HUES64 (cell line): ENCODE measurements around the gene CNMD.
"Not testable (repeated sequence)": the region's sequence is repeated elsewhere in the genome, so short reads cannot be mapped to it uniquely, and the experiment has no call there.

Experiments
- H3K27ac ChIP-seq: 2 replicates; pipeline ENCODE4 v1.7.0; 2013; ENCODE audit warnings: low read depth, low read length, inconsistent platforms
- H3K27me3 ChIP-seq: 2 replicates; pipeline ENCODE4 v1.6.1; 2013; ENCODE audit warnings: mild to moderate bottlenecking, low read length; ENCODE audit not compliant: insufficient read depth
- H3K36me3 ChIP-seq: 2 replicates; pipeline ENCODE4 v1.6.1; 2013; ENCODE audit warnings: mild to moderate bottlenecking, low read length; ENCODE audit not compliant: insufficient read depth
- H3K4me1 ChIP-seq: 2 replicates; pipeline ENCODE4 v1.6.1; 2013; ENCODE audit warnings: mild to moderate bottlenecking, low read length, moderate library complexity; ENCODE audit not compliant: insufficient read depth
- H3K4me3 ChIP-seq: 2 replicates; pipeline ENCODE4 v1.5.1; 2013; ENCODE audit warnings: mild to moderate bottlenecking, low read length, moderate library complexity
- H3K9ac ChIP-seq: 2 replicates; pipeline ENCODE4 v1.6.1; 2013; ENCODE audit warnings: mild to moderate bottlenecking, low read depth, low read length
- H3K9me3 ChIP-seq: 2 replicates; pipeline ENCODE4 v1.6.1; 2013; ENCODE audit warnings: low read depth, low read length; ENCODE audit not compliant: insufficient read depth
- WGBS: fragments of 150-250, 120-280 bp; methylation state at CpG from one replicate; pipeline ENCODE4 v1.1.7; 2013; ENCODE audit warnings: missing lambda C conversion rate; 5-methylcytosine and 5-hydroxymethylcytosine counted together

The CNMD gene

DNA sequence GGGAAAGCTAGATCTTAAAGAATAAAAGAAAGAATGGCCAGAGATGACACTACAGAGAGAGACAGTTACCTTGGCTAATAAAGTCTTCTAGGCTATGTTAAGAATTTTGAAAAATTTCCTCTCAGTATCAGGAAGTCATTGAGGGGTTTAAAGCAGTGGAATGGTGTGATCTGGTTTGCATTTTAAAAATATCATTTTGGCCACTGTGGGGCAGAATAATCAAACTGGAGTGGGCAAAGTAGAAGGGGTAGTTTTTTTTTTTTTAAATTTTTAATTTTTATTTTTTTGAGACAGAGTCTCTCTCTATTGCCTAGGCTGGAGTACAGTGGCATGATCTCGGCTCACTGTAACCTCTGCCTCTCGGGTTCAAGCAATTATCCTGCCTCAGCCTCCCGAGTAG lies 4.4 kb upstream of the CNMD start:
- H3K36me3 ChIP-seq, result no peaks in the 10 kb centered on the region
- H3K4me3 ChIP-seq, result no peak overlapping the region
- 0 out of 2 replicates have a peak, but pooled peaks cover 2% of the 10 kb centered on the region for H3K9me3 ChIP-seq
- H3K27ac ChIP-seq, result no peak overlapping the region
- peaks cover 7% of the 10 kb centered on the region; the same call in 1 of the 2 replicates for H3K4me1 ChIP-seq
- 96% methylated on average over 3 of the region's 3 CpGs for WGBS
- H3K9ac ChIP-seq, result no peak overlapping the region
- peaks cover 14% of the 10 kb centered on the region for H3K27me3 ChIP-seq

DNA sequence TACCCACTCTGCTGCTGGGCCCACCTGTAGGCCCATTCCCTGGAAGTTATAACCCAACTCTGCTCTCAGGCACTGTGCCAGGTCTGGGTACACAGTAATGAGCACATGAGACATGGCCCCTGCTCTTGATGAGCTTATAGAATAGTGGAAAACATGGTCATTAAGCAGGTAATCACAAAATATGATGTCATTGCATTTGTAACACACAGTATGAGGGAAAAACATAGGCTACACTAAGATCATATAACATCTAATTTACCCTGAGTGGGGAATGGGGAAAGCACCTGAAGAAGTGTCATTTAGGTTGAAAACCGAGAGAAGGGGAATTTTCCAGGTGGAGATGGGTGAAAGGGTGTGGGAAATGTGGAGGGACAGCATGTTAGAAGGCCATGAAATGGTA lies 3.9 kb upstream of the CNMD start:
- no peak overlapping the region for H3K27ac ChIP-seq
- 86% methylated on average over 1 of the region's 1 CpG for WGBS

DNA sequence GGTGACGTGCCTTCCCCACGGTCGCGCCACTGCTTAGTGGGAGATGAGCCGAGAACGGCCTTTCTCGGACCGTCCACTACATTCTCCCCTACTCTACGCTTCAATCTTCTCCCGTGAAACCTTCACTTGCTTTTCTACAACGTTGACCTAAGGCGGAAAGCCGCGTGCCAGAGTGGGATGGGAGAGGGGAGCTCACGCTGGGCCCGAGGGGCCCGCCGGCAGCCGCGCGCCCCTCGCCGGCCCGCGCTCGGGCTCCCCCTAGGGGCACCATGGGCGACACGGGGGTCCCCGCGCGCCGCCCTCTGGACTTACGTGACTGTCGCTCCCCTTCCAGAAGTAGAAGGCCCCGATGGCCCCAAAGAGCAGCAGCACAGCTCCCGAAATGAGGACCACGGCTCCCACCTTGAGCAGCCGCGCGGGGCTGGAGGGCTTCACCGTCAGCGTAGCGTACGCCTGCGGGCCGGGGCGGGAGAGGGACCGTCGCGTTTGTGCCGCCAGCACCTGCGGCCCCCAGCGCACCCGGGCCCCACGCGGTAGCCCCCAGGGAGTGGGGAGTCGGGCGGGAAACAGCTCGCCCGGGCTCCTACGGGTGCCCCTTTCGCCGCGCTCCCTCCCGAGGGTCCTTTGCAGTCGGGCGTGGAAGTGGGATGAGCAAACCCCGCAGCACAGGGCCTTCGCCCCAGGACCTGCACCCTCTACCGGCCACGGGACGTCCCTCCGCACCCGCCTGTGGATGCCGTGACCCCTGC lies 727 bp downstream of the CNMD start:
- peak overlapping the region; percentile 77 for H3K9ac ChIP-seq
- H3K27me3 ChIP-seq, result peaks cover 20% of the 10 kb centered on the region
- H3K36me3 ChIP-seq, result peaks cover 2% of the 10 kb centered on the region; the same call in 1 of the 2 replicates
- peak overlapping the region; percentile 70 for H3K4me3 ChIP-seq
- peak overlapping the region; percentile 87 for H3K27ac ChIP-seq
- peaks cover 40% of the 10 kb centered on the region for H3K4me1 ChIP-seq
- 0 out of 2 replicates have a peak, but pooled peaks cover 2% of the 10 kb centered on the region for H3K9me3 ChIP-seq
- 3% methylated on average over 75 of the region's 75 CpGs for WGBS

More for the DNA sequence above, 3.9 kb upstream of the CNMD start:
- H3K4me1 ChIP-seq, result peaks cover 8% of the 10 kb centered on the region
- 0 out of 2 replicates have a peak, but pooled peaks cover 2% of the 10 kb centered on the region for H3K9me3 ChIP-seq
- H3K27me3 ChIP-seq, result peaks cover 17% of the 10 kb centered on the region
- H3K4me3 ChIP-seq, result no peak overlapping the region
- no peak overlapping the region for H3K9ac ChIP-seq
- H3K36me3 ChIP-seq, result no peaks in the 10 kb centered on the region

DNA sequence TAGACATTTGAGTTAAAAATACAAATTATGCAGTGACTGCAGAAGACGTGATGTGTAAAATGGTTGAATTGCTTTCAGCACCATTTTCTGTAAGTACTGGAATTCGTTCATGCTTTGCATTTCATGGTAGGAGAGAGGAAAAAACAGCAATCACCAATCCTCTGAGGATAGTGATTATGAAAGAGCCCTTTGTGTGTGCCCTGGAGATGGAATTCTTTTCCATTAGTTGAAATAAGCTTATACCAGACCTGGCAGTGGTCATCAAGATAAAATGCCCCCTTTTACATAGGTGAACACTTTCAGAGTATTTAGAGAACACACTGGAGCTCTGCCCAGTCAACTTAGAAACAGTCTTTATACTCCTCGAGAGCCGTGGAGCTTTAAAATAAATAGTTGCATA lies 1.7 kb downstream of the CNMD start:
- H3K36me3 ChIP-seq, result peaks cover 11% of the 10 kb centered on the region
- WGBS, result 10% methylated on average over 2 of the region's 4 CpGs
- peaks cover 20% of the 10 kb centered on the region for H3K27me3 ChIP-seq
- peak overlapping the region; percentile 70 for H3K4me3 ChIP-seq
- H3K27ac ChIP-seq, result peak overlapping the region; percentile 87; the same call in 1 of the 2 replicates
- H3K9ac ChIP-seq, result peak overlapping the region; percentile 77
- H3K4me1 ChIP-seq, result peaks cover 40% of the 10 kb centered on the region
- H3K9me3 ChIP-seq, result no peaks in the 10 kb centered on the region

DNA sequence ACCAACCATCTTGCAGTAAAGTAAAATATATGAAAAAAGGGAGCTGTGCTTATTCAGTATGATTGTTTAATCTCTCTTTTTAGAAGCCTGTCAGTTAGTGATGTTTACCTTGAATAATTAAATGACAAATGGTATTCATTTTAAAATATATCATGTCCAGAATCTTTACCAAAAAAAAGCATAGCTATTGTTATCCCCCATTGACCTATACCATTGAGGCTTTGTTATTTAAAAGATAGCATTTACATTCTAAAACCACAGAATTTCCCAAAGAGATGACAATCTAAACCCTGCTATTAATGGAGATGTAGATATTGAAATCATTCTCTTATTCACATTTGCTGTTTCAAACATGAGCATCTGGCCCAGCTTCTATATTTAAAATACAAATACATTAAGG lies 2.2 kb downstream of the CNMD start:
- Histone ChIP-seq H3K36me3 (peaks cover 16% of the 10 kb centered on the region), H3K4me3 (peak overlapping the region; percentile 70), H3K27ac (peak overlapping the region; percentile 87; the same call in 1 of the 2 replicates), H3K4me1 (peaks cover 40% of the 10 kb centered on the region), H3K9ac (0 out of 2 replicates have a peak overlapping the region, but pooled peaks have one; percentile 77), H3K9me3 (no peaks in the 10 kb centered on the region), H3K27me3 (peaks cover 20% of the 10 kb centered on the region)

DNA sequence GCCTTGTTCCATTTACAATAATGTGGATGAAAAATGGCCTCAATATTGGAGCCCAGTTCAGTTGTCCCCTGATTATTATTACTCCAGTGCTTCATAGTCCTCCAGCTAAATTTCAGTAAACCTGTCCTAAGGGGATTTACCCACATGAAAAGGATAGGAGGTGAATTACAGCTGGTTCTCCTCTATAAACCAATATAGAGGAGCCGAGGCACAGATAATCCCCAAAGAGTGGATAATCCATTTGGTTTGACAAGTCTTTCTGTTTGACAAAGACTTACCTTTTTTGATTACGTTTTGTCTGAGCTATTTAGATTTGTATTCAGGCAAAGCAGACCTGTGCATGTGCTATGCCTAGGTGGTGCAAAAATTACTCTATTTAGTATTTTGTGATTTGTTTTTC lies 2.7 kb downstream of the CNMD start:
- Histone ChIP-seq H3K9me3 (no peaks in the 10 kb centered on the region), H3K4me3 (peak overlapping the region; percentile 70; the same call in 1 of the 2 replicates), H3K9ac (no peak overlapping the region), H3K27ac (peak overlapping the region; percentile 87; the same call in 1 of the 2 replicates), H3K27me3 (peaks cover 20% of the 10 kb centered on the region), H3K4me1 (peaks cover 40% of the 10 kb centered on the region), H3K36me3 (peaks cover 22% of the 10 kb centered on the region)
- 67% methylated on average over 2 of the region's 2 CpGs for WGBS

DNA sequence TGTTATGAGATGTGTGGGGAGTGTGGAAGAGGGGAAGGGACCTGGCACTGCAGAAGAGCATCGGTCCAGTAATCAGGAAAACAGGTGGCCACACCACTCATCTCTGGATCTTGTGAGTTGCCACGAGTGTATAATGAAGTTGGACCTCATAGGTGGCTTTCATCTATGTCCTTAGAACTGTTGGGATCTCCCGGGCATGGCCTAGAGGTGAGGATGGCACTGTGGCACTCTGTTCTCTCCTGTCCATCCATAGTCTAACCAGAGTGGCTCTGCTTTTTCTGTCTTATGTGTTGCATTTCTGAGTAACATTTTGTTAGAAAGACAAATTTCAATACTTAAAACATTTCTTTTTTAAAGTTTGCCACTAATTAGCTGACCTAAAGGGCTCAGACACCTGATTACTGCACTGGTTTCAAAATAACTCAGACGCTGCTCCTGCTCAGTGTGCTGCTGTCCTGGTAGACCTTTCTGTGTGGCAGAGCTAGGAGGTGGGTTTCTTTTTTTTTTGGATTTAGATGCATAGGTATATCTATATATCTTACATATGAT lies 5.5 kb downstream of the CNMD start:
- H3K4me1 ChIP-seq, result peaks cover 34% of the 10 kb centered on the region
- H3K9me3 ChIP-seq, result no peaks in the 10 kb centered on the region
- H3K27me3 ChIP-seq, result peaks cover 7% of the 10 kb centered on the region; the same call in 1 of the 2 replicates
- no peak overlapping the region for H3K27ac ChIP-seq
- H3K4me3 ChIP-seq, result no peak overlapping the region
- 94% methylated on average over 4 of the region's 4 CpGs for WGBS
- no peak overlapping the region for H3K9ac ChIP-seq
- peaks cover 37% of the 10 kb centered on the region for H3K36me3 ChIP-seq

DNA sequence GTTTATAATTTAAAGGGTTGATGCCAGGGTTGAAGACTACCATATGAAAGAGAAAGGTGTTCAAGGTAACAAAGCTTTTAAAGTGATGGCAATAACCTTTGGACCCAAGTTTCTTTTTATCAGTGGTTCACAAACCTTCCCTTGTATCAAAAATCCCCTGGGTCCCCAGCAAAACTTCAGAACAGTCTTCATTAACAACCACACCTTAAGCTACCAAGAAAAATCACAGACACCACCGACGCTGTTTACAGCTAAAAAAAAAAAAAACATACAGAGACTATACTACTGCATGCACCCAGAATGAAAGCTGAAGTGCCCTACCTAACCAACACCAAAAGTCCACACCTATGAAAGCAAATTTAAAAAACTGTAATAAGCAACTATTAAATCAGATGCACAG lies 13.4 kb downstream of the CNMD start:
- Histone ChIP-seq H3K27me3 (no peaks in the 10 kb centered on the region), H3K27ac (no peak overlapping the region), H3K4me1 (0 out of 2 replicates have a peak, but pooled peaks cover 3% of the 10 kb centered on the region), H3K9me3 (peaks cover 5% of the 10 kb centered on the region; the same call in 1 of the 2 replicates), H3K36me3 (peaks cover 41% of the 10 kb centered on the region), H3K9ac (no peak overlapping the region), H3K4me3 (no peak overlapping the region)
- WGBS, result 96% methylated on average over 2 of the region's 2 CpGs

DNA sequence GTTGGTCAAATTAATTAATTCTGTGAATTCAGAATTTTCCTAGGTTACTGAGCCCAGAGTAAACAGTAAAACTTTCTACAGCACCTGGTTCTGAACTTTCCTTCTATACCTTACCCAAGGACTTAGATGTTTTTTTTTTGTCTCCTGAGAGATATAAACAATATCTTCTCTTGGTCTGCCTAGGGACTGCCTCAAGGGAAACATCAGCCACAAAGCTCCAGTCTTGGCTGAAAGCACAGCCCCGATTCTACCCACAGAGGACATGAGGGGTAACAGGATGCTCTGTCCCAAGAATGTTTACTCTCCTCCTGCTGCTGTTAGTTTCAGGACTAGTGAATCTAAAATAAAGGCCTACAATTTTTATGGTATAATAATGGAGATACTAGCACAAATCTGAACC lies 14.3 kb downstream of the CNMD start:
- Histone ChIP-seq H3K27ac (no peak overlapping the region), H3K9ac (no peak overlapping the region), H3K4me1 (0 out of 2 replicates have a peak, but pooled peaks cover 3% of the 10 kb centered on the region), H3K27me3 (no peaks in the 10 kb centered on the region), H3K4me3 (no peak overlapping the region), H3K9me3 (peaks cover 10% of the 10 kb centered on the region; the same call in 1 of the 2 replicates), H3K36me3 (peaks cover 37% of the 10 kb centered on the region)
- 80% methylated on average over 1 of the region's 1 CpG for WGBS

DNA sequence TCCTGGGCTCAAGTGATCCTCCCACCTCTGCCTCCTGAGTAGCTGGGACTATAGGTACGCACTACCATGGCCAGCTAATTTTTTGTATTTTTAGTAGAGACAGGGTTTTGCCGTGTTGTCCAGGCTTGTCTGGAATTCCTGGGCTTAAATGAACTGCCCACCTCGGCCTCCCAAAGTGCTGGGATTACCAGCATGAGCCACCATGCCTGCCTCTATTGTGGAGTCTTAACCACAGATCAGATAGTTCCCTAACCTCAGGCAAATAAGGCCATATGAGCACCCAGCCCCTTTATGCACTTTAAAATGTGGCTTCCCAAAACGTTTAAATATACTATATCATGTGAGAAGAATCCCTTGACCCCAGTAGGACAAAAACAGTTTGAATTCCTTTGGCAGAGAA lies 16.4 kb downstream of the CNMD start:
- H3K4me1 ChIP-seq, result no peaks in the 10 kb centered on the region
- no peaks in the 10 kb centered on the region for H3K27me3 ChIP-seq
- 97% methylated on average over 4 of the region's 4 CpGs for WGBS

DNA sequence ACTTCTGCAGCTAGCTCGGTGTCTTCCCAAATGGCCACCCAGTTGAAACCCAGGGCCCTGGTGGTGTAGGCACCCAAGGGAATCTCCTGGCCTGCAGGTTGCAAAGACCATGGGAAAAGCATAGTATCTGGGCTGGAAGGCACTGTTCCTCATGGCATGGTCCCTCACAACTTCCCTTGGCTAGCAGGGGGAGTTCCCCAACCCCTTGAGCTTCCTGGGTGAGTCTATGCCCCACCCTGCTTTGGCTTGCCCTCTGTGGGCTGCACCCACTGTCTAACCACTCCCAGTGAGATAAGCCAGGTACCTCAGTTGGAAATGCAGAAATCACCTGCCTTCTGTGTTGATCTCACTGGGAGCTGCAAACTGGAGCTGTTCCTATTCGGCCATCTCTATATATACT lies 18.3 kb downstream of the CNMD start:
- not testable (repeated sequence) for H3K9ac ChIP-seq, H3K27me3 ChIP-seq, H3K4me3 ChIP-seq, H3K4me1 ChIP-seq, H3K27ac ChIP-seq
- 87% methylated on average over 2 of the region's 2 CpGs for WGBS
- Histone ChIP-seq H3K9me3 (peaks cover 11% of the 10 kb centered on the region; the same call in 1 of the 2 replicates), H3K36me3 (peaks cover 35% of the 10 kb centered on the region)

More for the DNA sequence above, 16.4 kb downstream of the CNMD start:
- H3K9me3 ChIP-seq, result peaks cover 11% of the 10 kb centered on the region; the same call in 1 of the 2 replicates
- H3K9ac ChIP-seq, result no peak overlapping the region
- peaks cover 37% of the 10 kb centered on the region for H3K36me3 ChIP-seq
- H3K27ac ChIP-seq, result no peak overlapping the region
- H3K4me3 ChIP-seq, result no peak overlapping the region
